Memory B cell (primary cell): ENCODE results near the gene STXBP6.

Experiments
- ATAC-seq: fragments of 150-1000 bp; cut with Tn5 transposase; 2 replicates; pipeline ENCODE4 v1.10.0; 2021; ENCODE audit warnings: low read depth, mild to moderate bottlenecking, moderate library complexity
- DNase-seq, 2 donors: peaks; one replicate each; pipeline ENCODE4 v3.0.0; 2022; ENCODE audit warnings: low spot score in 2 of 2
- H3K27ac Mint-ChIP-seq: one replicate; pipeline ENCODE4 v1.8.0; 2022; ENCODE audit warnings: mild to moderate bottlenecking, moderate library complexity, mixed read lengths
- H3K27me3 Mint-ChIP-seq: one replicate; pipeline ENCODE4 v1.8.0; 2022; ENCODE audit warnings: mixed read lengths
- H3K36me3 Mint-ChIP-seq: one replicate; pipeline ENCODE4 v1.8.0; 2022; ENCODE audit warnings: mild to moderate bottlenecking, mixed read lengths
- H3K4me1 Mint-ChIP-seq: one replicate; pipeline ENCODE4 v1.8.0; 2022; ENCODE audit warnings: mixed read lengths
- H3K4me3 Mint-ChIP-seq: one replicate; pipeline ENCODE4 v1.8.0; 2022; ENCODE audit warnings: mild to moderate bottlenecking, moderate library complexity, mixed read lengths
- H3K9me3 Mint-ChIP-seq: one replicate; pipeline ENCODE4 v1.8.0; 2022; ENCODE audit warnings: mixed read lengths

STXBP6 gene

GRCh38 chr14:25044106-25044698, 5.7 kb downstream of the STXBP6 start:
- DNase-seq (no peak), ATAC-seq (no peak)
- peaks cover 18% of the 10 kb centered on the region for H3K27me3 Mint-ChIP-seq
- no peaks in the 10 kb centered on the region for H3K9me3 Mint-ChIP-seq
- no peak overlapping the region for H3K4me3 Mint-ChIP-seq
- H3K36me3 Mint-ChIP-seq: peaks cover 2% of the 10 kb centered on the region
- H3K27ac Mint-ChIP-seq: no peak overlapping the region
- peaks cover 3% of the 10 kb centered on the region for H3K4me1 Mint-ChIP-seq

GRCh38 chr14:25042362-25043299, 7.3 kb downstream of the STXBP6 start:
- no peaks in the 10 kb centered on the region for H3K4me1 Mint-ChIP-seq
- peaks cover 3% of the 10 kb centered on the region for H3K36me3 Mint-ChIP-seq
- no peak for ATAC-seq
- peaks cover 9% of the 10 kb centered on the region for H3K27me3 Mint-ChIP-seq
- DNase-seq: no peak
- no peak overlapping the region for H3K27ac Mint-ChIP-seq
- no peak overlapping the region for H3K4me3 Mint-ChIP-seq
- H3K9me3 Mint-ChIP-seq: peaks cover 7% of the 10 kb centered on the region

- no peak overlapping the region for H3K4me3 Mint-ChIP-seq
- ATAC-seq: no peak
- H3K27me3 Mint-ChIP-seq: peaks cover 6% of the 10 kb centered on the region
- no peak for DNase-seq
- H3K4me1 Mint-ChIP-seq: no peaks in the 10 kb centered on the region
- peaks cover 7% of the 10 kb centered on the region for H3K9me3 Mint-ChIP-seq
- no peak overlapping the region for H3K27ac Mint-ChIP-seq
- peaks cover 3% of the 10 kb centered on the region for H3K36me3 Mint-ChIP-seq
Observed at GRCh38 chr14:25041898-25042297, 8.0 kb downstream of the STXBP6 start.

- Mint-ChIP-seq H3K36me3 (peaks cover 3% of the 10 kb centered on the region), H3K4me3 (no peak overlapping the region), H3K4me1 (no peaks in the 10 kb centered on the region), H3K9me3 (peaks cover 7% of the 10 kb centered on the region), H3K27me3 (peaks cover 6% of the 10 kb centered on the region), H3K27ac (no peak overlapping the region)
- no peak for DNase-seq
- ATAC-seq: no peak
Observed at GRCh38 chr14:25041484-25041883, 8.5 kb downstream of the STXBP6 start.

GRCh38 chr14:25039933-25040332, 10.0 kb downstream of the STXBP6 start:
- Mint-ChIP-seq H3K27me3 (peaks cover 6% of the 10 kb centered on the region), H3K4me3 (no peak overlapping the region), H3K9me3 (peaks cover 7% of the 10 kb centered on the region), H3K4me1 (no peaks in the 10 kb centered on the region), H3K27ac (no peak overlapping the region), H3K36me3 (peaks cover 3% of the 10 kb centered on the region)
- ATAC-seq: no peak
- DNase-seq: no peak

GRCh38 chr14:25038044-25038668, 11.8 kb downstream of the STXBP6 start:
- Mint-ChIP-seq H3K9me3 (peaks cover 7% of the 10 kb centered on the region), H3K27me3 (peaks cover 4% of the 10 kb centered on the region), H3K4me3 (no peak overlapping the region), H3K4me1 (no peaks in the 10 kb centered on the region), H3K36me3 (peaks cover 3% of the 10 kb centered on the region), H3K27ac (no peak overlapping the region)
- DNase-seq (no peak), ATAC-seq (no peak)

- Mint-ChIP-seq H3K36me3 (peaks cover 3% of the 10 kb centered on the region), H3K27me3 (peaks cover 4% of the 10 kb centered on the region), H3K4me3 (no peak overlapping the region), H3K4me1 (no peaks in the 10 kb centered on the region), H3K9me3 (peaks cover 7% of the 10 kb centered on the region), H3K27ac (no peak overlapping the region)
- DNase-seq: no peak
- no peak for ATAC-seq
Observed at GRCh38 chr14:25037032-25037431, 12.9 kb downstream of the STXBP6 start.

- Mint-ChIP-seq H3K36me3 (peaks cover 3% of the 10 kb centered on the region), H3K9me3 (peaks cover 7% of the 10 kb centered on the region), H3K27ac (no peak overlapping the region), H3K4me3 (no peak overlapping the region), H3K4me1 (no peaks in the 10 kb centered on the region), H3K27me3 (peaks cover 4% of the 10 kb centered on the region)
- ATAC-seq: no peak
- DNase-seq: no peak
Observed at GRCh38 chr14:25034803-25035681, 14.9 kb downstream of the STXBP6 start.

- H3K9me3 Mint-ChIP-seq: peaks cover 6% of the 10 kb centered on the region
- H3K4me1 Mint-ChIP-seq: no peaks in the 10 kb centered on the region
- DNase-seq: no peak
- peaks cover 4% of the 10 kb centered on the region for H3K27me3 Mint-ChIP-seq
- no peak for ATAC-seq
- no peak overlapping the region for H3K4me3 Mint-ChIP-seq
- no peak overlapping the region for H3K27ac Mint-ChIP-seq
- H3K36me3 Mint-ChIP-seq: peaks cover 3% of the 10 kb centered on the region
Observed at GRCh38 chr14:25033358-25033757, 16.6 kb downstream of the STXBP6 start.

- Mint-ChIP-seq H3K9me3 (no peaks in the 10 kb centered on the region), H3K36me3 (no peaks in the 10 kb centered on the region), H3K4me3 (no peak overlapping the region), H3K27me3 (no peaks in the 10 kb centered on the region), H3K4me1 (peaks cover 2% of the 10 kb centered on the region), H3K27ac (no peak overlapping the region)
- ATAC-seq (no peak), DNase-seq (no peak)
Observed at GRCh38 chr14:25032092-25032784, 17.7 kb downstream of the STXBP6 start.

GRCh38 chr14:25026476-25027137, 23.3 kb downstream of the STXBP6 start:
- H3K4me1 Mint-ChIP-seq: peaks cover 7% of the 10 kb centered on the region
- no peak overlapping the region for H3K27ac Mint-ChIP-seq
- H3K36me3 Mint-ChIP-seq: no peaks in the 10 kb centered on the region
- ATAC-seq: no peak
- no peak overlapping the region for H3K4me3 Mint-ChIP-seq
- peaks cover 3% of the 10 kb centered on the region for H3K27me3 Mint-ChIP-seq
- no peaks in the 10 kb centered on the region for H3K9me3 Mint-ChIP-seq
- DNase-seq: no peak

GRCh38 chr14:25019892-25020291, 30.1 kb downstream of the STXBP6 start:
- peaks cover 3% of the 10 kb centered on the region for H3K27me3 Mint-ChIP-seq
- no peaks in the 10 kb centered on the region for H3K36me3 Mint-ChIP-seq
- no peak overlapping the region for H3K4me3 Mint-ChIP-seq
- no peak overlapping the region for H3K27ac Mint-ChIP-seq
- ATAC-seq (no peak), DNase-seq (no peak)
- no peaks in the 10 kb centered on the region for H3K9me3 Mint-ChIP-seq
- H3K4me1 Mint-ChIP-seq: no peaks in the 10 kb centered on the region

GRCh38 chr14:25017562-25017961, 32.4 kb downstream of the STXBP6 start:
- ATAC-seq (no peak), DNase-seq (no peak)
- H3K9me3 Mint-ChIP-seq: no peaks in the 10 kb centered on the region
- H3K27me3 Mint-ChIP-seq: peaks cover 2% of the 10 kb centered on the region
- H3K4me1 Mint-ChIP-seq: no peaks in the 10 kb centered on the region
- H3K36me3 Mint-ChIP-seq: no peaks in the 10 kb centered on the region
- no peak overlapping the region for H3K27ac Mint-ChIP-seq
- no peak overlapping the region for H3K4me3 Mint-ChIP-seq
